ENCODE measurements around the gene EML6. TPM values are rescaled to one million over a fixed set of nuclear protein-coding genes. Genes with fewer than 3 reads are reported as not detected.

The EML6 gene
- total RNA-seq, 1 donor from 2014 or later: 0.89 TPM

- intact Hi-C loops (cut with micrococcal nuclease): no loop called here
Observed at GRCh38 chr2:54958717-54959371, 235.4 kb downstream of the EML6 start.

- intact Hi-C loops (cut with micrococcal nuclease): no loop called here
Observed at GRCh38 chr2:54960164-54960563, 236.7 kb downstream of the EML6 start.

GRCh38 chr2:54962511-54962910, 239.0 kb downstream of the EML6 start:
- intact Hi-C loops (cut with micrococcal nuclease): no loop called here

- intact Hi-C loops (cut with micrococcal nuclease): no loop called here
Observed at GRCh38 chr2:54962935-54963440, 239.5 kb downstream of the EML6 start.

- intact Hi-C loops (cut with micrococcal nuclease): no loop called here
Observed at GRCh38 chr2:54963476-54963875, 240.0 kb downstream of the EML6 start.

GRCh38 chr2:54964271-54964670, 240.8 kb downstream of the EML6 start:
- intact Hi-C loops (cut with micrococcal nuclease): no loop called here

GRCh38 chr2:54964816-54965215, 241.4 kb downstream of the EML6 start:
- intact Hi-C loops (cut with micrococcal nuclease): no loop called here

- intact Hi-C loops (cut with micrococcal nuclease): no loop called here
Observed at GRCh38 chr2:54965425-54965824, 242.0 kb downstream of the EML6 start.

GRCh38 chr2:54966165-54966832, 242.8 kb downstream of the EML6 start:
- intact Hi-C loops (cut with micrococcal nuclease): no loop called here

GRCh38 chr2:54966837-54967236, 243.4 kb downstream of the EML6 start:
- intact Hi-C loops (cut with micrococcal nuclease): no loop called here

- intact Hi-C loops (cut with micrococcal nuclease): no loop called here
Observed at GRCh38 chr2:54967269-54967668, 243.8 kb downstream of the EML6 start.

- intact Hi-C loops (cut with micrococcal nuclease): no loop called here
Observed at GRCh38 chr2:54967759-54968365, 244.4 kb downstream of the EML6 start.

- intact Hi-C loops (cut with micrococcal nuclease): no loop called here
Observed at GRCh38 chr2:54968561-54969218, 245.2 kb downstream of the EML6 start.

- intact Hi-C loops (cut with micrococcal nuclease): no loop called here
Observed at GRCh38 chr2:54969295-54969939, 246.0 kb downstream of the EML6 start.

GRCh38 chr2:54969940-54970338, 246.5 kb downstream of the EML6 start:
- intact Hi-C loops (cut with micrococcal nuclease): no loop called here

GRCh38 chr2:54975175-54975574, 251.7 kb downstream of the EML6 start:
- intact Hi-C loops (cut with micrococcal nuclease): no loop called here

- intact Hi-C loops (cut with micrococcal nuclease): no loop called here
Observed at GRCh38 chr2:54975598-54976492, 252.4 kb downstream of the EML6 start.

GRCh38 chr2:54977149-54977548, 253.7 kb downstream of the EML6 start:
- intact Hi-C loops (cut with micrococcal nuclease): no loop called here

GRCh38 chr2:54979321-54980044, 256.0 kb downstream of the EML6 start:
- intact Hi-C loops (cut with micrococcal nuclease): no loop called here

- intact Hi-C loops (cut with micrococcal nuclease): no loop called here
Observed at GRCh38 chr2:54981385-54981784, 257.9 kb downstream of the EML6 start.

Data from T-helper 2 cell treated with Interferon-gamma antibody and Interleukin-4, amounts not matched to agents 100 ng/mL and 5 ng/mL, for 36 hours (primary cell).